ENCODE data around the gene TRAF3IP1.

GRCh38 chr2:238427435-238428162 is 107.3 kb downstream of the TRAF3IP1 start:
- TF ChIP-seq CTCF (IDR thresholded peaks at IDR 0.05) (no peak), POLR2A (IDR thresholded peaks at IDR 0.05) (no peak)
